ENCODE data around the gene SIGLEC11.

GRCh38 chr19:49929121-49929610, 31.8 kb downstream of the SIGLEC11 start, which contains the start of the genes ATF5 and NUP62:
- TF ChIP-seq ZBTB33 (IDR thresholded peaks at IDR 0.05), result no peak
- no peak for TF ChIP-seq CTCF (IDR thresholded peaks at IDR 0.05; ENCODE audit: low read depth, low read length, missing input control)
- peak; percentile 99 for TF ChIP-seq TAF1 (conservative IDR thresholded peaks at IDR 0.05)
- TF ChIP-seq JUND (IDR thresholded peaks at IDR 0.05), result no peak
- TF ChIP-seq RAD21 (IDR thresholded peaks at IDR 0.05), result peak; percentile 3 to 17
- TF ChIP-seq REST (IDR thresholded peaks at IDR 0.05), result peak; percentile 96
- TF ChIP-seq ATF3 (IDR thresholded peaks at IDR 0.05), result peak; percentile 43
- peak; percentile 80 for TF ChIP-seq SP1 (IDR thresholded peaks at IDR 0.05)
- no peak for TF ChIP-seq GABPA (IDR thresholded peaks at IDR 0.05 in 1 of 2, conservative IDR thresholded peaks at IDR 0.05 in 1 of 2)
- no peak for TF ChIP-seq MAX (IDR thresholded peaks at IDR 0.05)

Measured in liver (tissue), 3 donors.